OCI-LY1 (cell line): ENCODE measurements around the gene MED22.

ENCODE experiments used
- H2AFZ ChIP-seq: fragments of 200-600 bp; sonication (generic), shearing (Covaris generic); 2 replicates; pipeline ENCODE4 v1.6.0; 2014; ENCODE audit warnings: antibody characterized with exemption, mild to moderate bottlenecking, low read length
- H3F3A ChIP-seq: fragments of 200-600 bp; sonication (generic), shearing (Covaris generic); 2 replicates; pipeline ENCODE4 v1.6.0; 2014; ENCODE audit warnings: mild to moderate bottlenecking, antibody characterized with exemption, low read length, moderate library complexity; ENCODE audit not compliant: insufficient read depth
- H3K27ac ChIP-seq: fragments of 200-600 bp; sonication (generic); 2 replicates; pipeline ENCODE4 v1.5.1; 2014; ENCODE audit warnings: low read length, mixed run types, mild to moderate bottlenecking, low read depth; ENCODE audit not compliant: poor library complexity, severe bottlenecking
- H3K27me3 ChIP-seq: fragments of 200-600 bp; sonication (generic); 2 replicates; pipeline ENCODE4 v1.6.0; 2014; ENCODE audit warnings: antibody characterized with exemption, mild to moderate bottlenecking, low read length, moderate library complexity; ENCODE audit not compliant: insufficient read depth
- H3K36me3 ChIP-seq: fragments of 200-600 bp; sonication (generic); 2 replicates; pipeline ENCODE4 v1.6.1; 2014; ENCODE audit warnings: mild to moderate bottlenecking, antibody characterized with exemption, low read length, moderate library complexity, mixed read lengths; ENCODE audit not compliant: insufficient read depth
- H3K4me1 ChIP-seq: fragments of 200-600 bp; sonication (generic); 2 replicates; pipeline ENCODE4 v1.5.1; 2014; ENCODE audit warnings: mild to moderate bottlenecking, low read length, moderate library complexity; ENCODE audit not compliant: insufficient read depth, severe bottlenecking
- H3K4me2 ChIP-seq: fragments of 200-600 bp; sonication (generic), shearing (Covaris generic); 2 replicates; pipeline ENCODE4 v1.6.1; 2014; ENCODE audit warnings: low read length
- H3K4me3 ChIP-seq: fragments of 200-600 bp; sonication (generic); 2 replicates; pipeline ENCODE4 v1.5.1; 2014; ENCODE audit warnings: low read length, low read depth, mild to moderate bottlenecking, mixed read lengths; ENCODE audit not compliant: poor library complexity, severe bottlenecking
- H3K79me2 ChIP-seq: fragments of 200-600 bp; shearing (Covaris generic); 2 replicates; pipeline ENCODE4 v1.6.1; 2016; ENCODE audit warnings: mixed run types, low read length, mixed read lengths; ENCODE audit not compliant: insufficient read depth
- H3K9ac ChIP-seq: fragments of 200-600 bp; sonication (generic), shearing (Covaris generic); 2 replicates; pipeline ENCODE4 v1.6.1; 2014; ENCODE audit warnings: mild to moderate bottlenecking, low read length, mixed read lengths
- H3K9me2 ChIP-seq: fragments of 200-600 bp; sonication (generic), shearing (Covaris generic); 2 replicates; pipeline ENCODE4 v1.6.1; 2014; ENCODE audit warnings: low read depth, mild to moderate bottlenecking, low read length, mixed read lengths
- H3K9me3 ChIP-seq: fragments of 200-600 bp; shearing (Covaris generic); 2 replicates; pipeline ENCODE4 v1.6.1; 2014; ENCODE audit warnings: low read length, mixed read lengths
- H4K20me1 ChIP-seq: fragments of 200-600 bp; sonication (generic), shearing (Covaris generic); 2 replicates; pipeline ENCODE4 v1.6.0; 2016; ENCODE audit warnings: mild to moderate bottlenecking, low read length; ENCODE audit not compliant: insufficient read depth
- CTCF ChIP-seq: fragments of 200-600 bp; sonication (generic), shearing (Covaris generic); IDR thresholded peaks from 2 replicates; pipeline ENCODE4 v1.5.1; 2017; ENCODE audit warnings: mild to moderate bottlenecking, antibody characterized with exemption, low read length, moderate library complexity, mixed read lengths
- EZH2 ChIP-seq: fragments of 200-600 bp; sonication (generic), shearing (Covaris generic); IDR thresholded peaks from 2 replicates; pipeline ENCODE4 v1.8.0; 2017; ENCODE audit warnings: borderline replicate concordance, mixed run types, mild to moderate bottlenecking, antibody characterized with exemption, low read length, moderate library complexity, mixed read lengths

Gene MED22

GRCh38 chr9:133334161-133334560, 13.8 kb downstream of the MED22 start:
- H3K4me3 ChIP-seq = no peak overlapping the region
- H3K27ac ChIP-seq = no peak overlapping the region
- H3K79me2 ChIP-seq = peaks cover 13% of the 10 kb centered on the region
- H3K4me2 ChIP-seq = peak overlapping the region; percentile 76; the same call in 1 of the 2 replicates
- no peaks in the 10 kb centered on the region for H3K27me3 ChIP-seq
- no peaks in the 10 kb centered on the region for H3K9me3 ChIP-seq
- TF ChIP-seq CTCF (no peak), EZH2 (no peak)
- H3K4me1 ChIP-seq = peaks cover 23% of the 10 kb centered on the region
- no peak overlapping the region for H2AFZ ChIP-seq
- H3K36me3 ChIP-seq = peaks cover 60% of the 10 kb centered on the region
- H3K9me2 ChIP-seq = no peaks in the 10 kb centered on the region
- 0 out of 2 replicates have a peak, but pooled peaks cover 2% of the 10 kb centered on the region for H3F3A ChIP-seq
- no peaks in the 10 kb centered on the region for H4K20me1 ChIP-seq
- H3K9ac ChIP-seq = no peak overlapping the region; the same call in 1 of the 2 replicates

DNA sequence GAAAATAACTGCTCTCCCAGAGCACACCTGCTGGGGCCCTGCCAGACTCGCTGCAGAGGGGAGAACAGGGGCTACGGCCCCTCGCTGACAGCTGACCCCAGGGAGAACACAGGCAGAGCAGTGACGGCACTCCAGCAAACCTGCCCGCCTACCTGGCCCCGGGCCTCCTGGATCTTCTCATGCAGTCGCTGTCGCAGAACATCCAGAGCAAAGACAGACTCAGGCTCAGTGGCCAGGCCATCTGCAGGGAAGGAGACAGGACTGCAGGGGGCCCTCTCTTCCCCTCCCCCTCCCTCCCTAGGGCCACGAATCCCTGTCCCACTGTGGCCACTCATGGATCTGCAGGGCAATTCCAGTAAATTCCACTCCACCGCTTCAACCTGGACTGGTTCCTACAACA, 14.4 kb downstream of the MED22 start:
- H3K4me2 ChIP-seq = no peak overlapping the region
- H3K9me2 ChIP-seq = no peaks in the 10 kb centered on the region
- H3K4me1 ChIP-seq = peaks cover 23% of the 10 kb centered on the region
- H3K9me3 ChIP-seq = no peaks in the 10 kb centered on the region
- H3K36me3 ChIP-seq = peaks cover 54% of the 10 kb centered on the region
- no peak overlapping the region for H3K27ac ChIP-seq
- no peaks in the 10 kb centered on the region for H3K27me3 ChIP-seq
- no peak for TF ChIP-seq CTCF
- TF ChIP-seq EZH2 = no peak
- no peak overlapping the region for H2AFZ ChIP-seq
- peaks cover 13% of the 10 kb centered on the region for H3K79me2 ChIP-seq
- H3K9ac ChIP-seq = no peak overlapping the region
- 0 out of 2 replicates have a peak, but pooled peaks cover 2% of the 10 kb centered on the region for H3F3A ChIP-seq
- H4K20me1 ChIP-seq = no peaks in the 10 kb centered on the region
- H3K4me3 ChIP-seq = no peak overlapping the region

- Histone ChIP-seq H3K9me2 (no peaks in the 10 kb centered on the region), H3K27me3 (no peaks in the 10 kb centered on the region), H3K9ac (no peak overlapping the region), H3F3A (0 out of 2 replicates have a peak, but pooled peaks cover 2% of the 10 kb centered on the region), H2AFZ (no peak overlapping the region), H3K4me2 (no peak overlapping the region), H3K27ac (no peak overlapping the region), H3K4me3 (no peak overlapping the region), H3K79me2 (peaks cover 13% of the 10 kb centered on the region), H3K36me3 (peaks cover 52% of the 10 kb centered on the region), H4K20me1 (no peaks in the 10 kb centered on the region), H3K9me3 (no peaks in the 10 kb centered on the region), H3K4me1 (peaks cover 23% of the 10 kb centered on the region)
- no peak for TF ChIP-seq EZH2
- TF ChIP-seq CTCF = no peak
These were observed 14.9 kb downstream of the MED22 start for GRCh38 chr9:133333011-133333410.
